ENCODE measurements around the gene SHISA7.

DNA sequence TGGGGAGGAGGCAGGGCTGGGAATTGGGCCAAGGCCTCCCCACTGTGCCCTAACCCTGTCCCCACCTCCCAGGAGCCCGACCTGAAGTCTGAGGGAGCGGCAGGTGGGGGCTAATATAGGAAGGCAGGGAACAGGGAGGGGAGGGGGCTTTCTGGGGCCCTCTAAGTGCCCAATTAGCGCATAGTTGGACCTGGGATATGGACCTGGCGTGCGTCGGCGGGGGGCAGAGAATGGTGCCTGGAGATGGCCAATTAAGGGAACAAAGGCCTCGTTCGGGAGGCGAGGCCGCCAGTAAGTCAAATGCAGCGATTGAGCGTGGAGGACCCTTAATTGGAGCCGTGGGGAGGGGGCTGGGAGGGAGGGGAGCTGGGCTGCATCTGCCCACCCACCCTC is 21.6 kb upstream of the SHISA7 start, which contains the start of gene C19orf85:
- TF ChIP-seq POLR2A (IDR thresholded peaks at IDR 0.05; ENCODE audit: extremely low read depth, insufficient read length): no peak
- TF ChIP-seq, protein P1, sequence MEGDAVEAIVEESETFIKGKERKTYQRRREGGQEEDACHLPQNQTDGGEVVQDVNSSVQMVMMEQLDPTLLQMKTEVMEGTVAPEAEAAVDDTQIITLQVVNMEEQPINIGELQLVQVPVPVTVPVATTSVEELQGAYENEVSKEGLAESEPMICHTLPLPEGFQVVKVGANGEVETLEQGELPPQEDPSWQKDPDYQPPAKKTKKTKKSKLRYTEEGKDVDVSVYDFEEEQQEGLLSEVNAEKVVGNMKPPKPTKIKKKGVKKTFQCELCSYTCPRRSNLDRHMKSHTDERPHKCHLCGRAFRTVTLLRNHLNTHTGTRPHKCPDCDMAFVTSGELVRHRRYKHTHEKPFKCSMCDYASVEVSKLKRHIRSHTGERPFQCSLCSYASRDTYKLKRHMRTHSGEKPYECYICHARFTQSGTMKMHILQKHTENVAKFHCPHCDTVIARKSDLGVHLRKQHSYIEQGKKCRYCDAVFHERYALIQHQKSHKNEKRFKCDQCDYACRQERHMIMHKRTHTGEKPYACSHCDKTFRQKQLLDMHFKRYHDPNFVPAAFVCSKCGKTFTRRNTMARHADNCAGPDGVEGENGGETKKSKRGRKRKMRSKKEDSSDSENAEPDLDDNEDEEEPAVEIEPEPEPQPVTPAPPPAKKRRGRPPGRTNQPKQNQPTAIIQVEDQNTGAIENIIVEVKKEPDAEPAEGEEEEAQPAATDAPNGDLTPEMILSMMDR (IDR thresholded peaks at IDR 0.05; ENCODE audit: low read depth, low read length): no peak
- TF ChIP-seq MYC (IDR thresholded peaks at IDR 0.05; ENCODE audit: low read depth, low read length): no peak
- TF ChIP-seq, protein P2, sequence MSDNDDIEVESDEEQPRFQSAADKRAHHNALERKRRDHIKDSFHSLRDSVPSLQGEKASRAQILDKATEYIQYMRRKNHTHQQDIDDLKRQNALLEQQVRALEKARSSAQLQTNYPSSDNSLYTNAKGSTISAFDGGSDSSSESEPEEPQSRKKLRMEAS (IDR thresholded peaks at IDR 0.05; ENCODE audit: low read depth, low read length): no peak
